Progenitor cell of endocrine pancreas (in vitro differentiated cells): ENCODE measurements around the gene STIM2. TPM values are rescaled to one million over a fixed set of nuclear protein-coding genes. Genes with fewer than 3 reads are reported as not detected.
A peak's percentile ranks its signal among the peaks of the same experiment; 100 is the strongest.

ENCODE experiments used
- DNase-seq: peaks from one replicate; pipeline ENCODE4 v3.0.0; 2021; ENCODE audit warnings: low spot score; ENCODE audit not compliant: unreplicated experiment
- H3K27ac Mint-ChIP-seq: 2 replicates; pipeline ENCODE4 v1.8.0; 2021; ENCODE audit warnings: mild to moderate bottlenecking, moderate library complexity, mixed read lengths
- H3K27me3 Mint-ChIP-seq: 2 replicates; pipeline ENCODE4 v1.8.0; 2021; ENCODE audit warnings: mixed read lengths
- H3K36me3 Mint-ChIP-seq: 2 replicates; pipeline ENCODE4 v1.8.0; 2022; ENCODE audit warnings: mixed read lengths; ENCODE audit not compliant: insufficient read depth
- H3K4me1 Mint-ChIP-seq: 2 replicates; pipeline ENCODE4 v1.8.0; 2021; ENCODE audit warnings: low read depth, mixed read lengths
- H3K4me3 Mint-ChIP-seq: 2 replicates; pipeline ENCODE4 v1.8.0; 2021; ENCODE audit warnings: low read depth, mild to moderate bottlenecking, moderate library complexity, mixed read lengths
- H3K9me3 Mint-ChIP-seq: 2 replicates; pipeline ENCODE4 v1.8.0; 2021; ENCODE audit warnings: low read depth, mixed read lengths
- total RNA-seq: library from RNA; stranded (reverse); gene quantifications from 2 replicates; pipeline ENCODE4 v1.2.1, GENCODE V29; 2021
- TF ChIP-seq, protein P1 (sequence below): fragments of 200-600 bp; sonication (generic); IDR thresholded peaks from one replicate; pipeline ENCODE4 v1.5.0; 2021; ENCODE audit warnings: antibody characterized with exemption, mild to moderate bottlenecking; ENCODE audit not compliant: unreplicated experiment

Gene STIM2
- total RNA-seq, 1 donor from 2014 or later = 48.7 TPM

GRCh38 chr4:26995316-26995715, 134.7 kb downstream of the STIM2 start:
- DNase-seq = no peak
- Mint-ChIP-seq H3K4me1 (no peaks in the 10 kb centered on the region), H3K4me3 (no peak overlapping the region), H3K27me3 (no peaks in the 10 kb centered on the region), H3K9me3 (peaks cover 6% of the 10 kb centered on the region), H3K36me3 (peaks cover 7% of the 10 kb centered on the region), H3K27ac (no peak overlapping the region)
- TF ChIP-seq, protein P1, sequence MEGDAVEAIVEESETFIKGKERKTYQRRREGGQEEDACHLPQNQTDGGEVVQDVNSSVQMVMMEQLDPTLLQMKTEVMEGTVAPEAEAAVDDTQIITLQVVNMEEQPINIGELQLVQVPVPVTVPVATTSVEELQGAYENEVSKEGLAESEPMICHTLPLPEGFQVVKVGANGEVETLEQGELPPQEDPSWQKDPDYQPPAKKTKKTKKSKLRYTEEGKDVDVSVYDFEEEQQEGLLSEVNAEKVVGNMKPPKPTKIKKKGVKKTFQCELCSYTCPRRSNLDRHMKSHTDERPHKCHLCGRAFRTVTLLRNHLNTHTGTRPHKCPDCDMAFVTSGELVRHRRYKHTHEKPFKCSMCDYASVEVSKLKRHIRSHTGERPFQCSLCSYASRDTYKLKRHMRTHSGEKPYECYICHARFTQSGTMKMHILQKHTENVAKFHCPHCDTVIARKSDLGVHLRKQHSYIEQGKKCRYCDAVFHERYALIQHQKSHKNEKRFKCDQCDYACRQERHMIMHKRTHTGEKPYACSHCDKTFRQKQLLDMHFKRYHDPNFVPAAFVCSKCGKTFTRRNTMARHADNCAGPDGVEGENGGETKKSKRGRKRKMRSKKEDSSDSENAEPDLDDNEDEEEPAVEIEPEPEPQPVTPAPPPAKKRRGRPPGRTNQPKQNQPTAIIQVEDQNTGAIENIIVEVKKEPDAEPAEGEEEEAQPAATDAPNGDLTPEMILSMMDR = no peak

- H3K4me3 Mint-ChIP-seq = no peak overlapping the region
- H3K27me3 Mint-ChIP-seq = no peaks in the 10 kb centered on the region
- no peak for DNase-seq
- TF ChIP-seq, protein P1 = no peak
- no peak overlapping the region for H3K27ac Mint-ChIP-seq
- H3K4me1 Mint-ChIP-seq = no peaks in the 10 kb centered on the region
- no peaks in the 10 kb centered on the region for H3K9me3 Mint-ChIP-seq
- H3K36me3 Mint-ChIP-seq = peaks cover 1% of the 10 kb centered on the region
Observed at GRCh38 chr4:26996745-26997144, 136.1 kb downstream of the STIM2 start.

- Mint-ChIP-seq H3K9me3 (no peaks in the 10 kb centered on the region), H3K4me1 (peaks cover 15% of the 10 kb centered on the region), H3K4me3 (no peak overlapping the region), H3K27me3 (no peaks in the 10 kb centered on the region), H3K36me3 (peaks cover 1% of the 10 kb centered on the region), H3K27ac (no peak overlapping the region)
- DNase-seq = no peak
- TF ChIP-seq, protein P1 = no peak
Observed at GRCh38 chr4:26999689-27000088, 139.0 kb downstream of the STIM2 start.

DNA sequence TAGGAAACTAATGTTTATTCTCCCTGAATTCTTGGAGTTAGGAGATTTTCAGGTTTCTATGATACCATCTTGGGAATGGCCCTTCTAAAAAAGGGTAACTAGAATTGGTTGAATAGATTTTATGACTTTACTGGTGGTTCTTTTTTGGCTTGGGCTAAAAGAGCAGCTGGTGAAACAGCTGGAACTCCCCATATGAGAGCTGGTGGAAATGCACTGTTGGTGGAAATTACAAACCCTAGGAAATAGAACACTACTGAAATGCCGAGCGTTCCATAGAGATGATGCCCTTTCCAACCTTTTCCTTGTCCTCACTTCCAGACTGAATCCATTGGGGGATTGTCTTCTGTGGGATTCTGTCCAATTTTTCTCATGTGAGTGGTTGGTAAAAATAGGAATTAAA, 139.5 kb downstream of the STIM2 start:
- Mint-ChIP-seq H3K4me3 (no peak overlapping the region), H3K4me1 (peaks cover 15% of the 10 kb centered on the region), H3K9me3 (no peaks in the 10 kb centered on the region), H3K27me3 (no peaks in the 10 kb centered on the region), H3K27ac (no peak overlapping the region), H3K36me3 (peaks cover 1% of the 10 kb centered on the region)
- no peak for DNase-seq
- TF ChIP-seq, protein P1 = no peak

DNA sequence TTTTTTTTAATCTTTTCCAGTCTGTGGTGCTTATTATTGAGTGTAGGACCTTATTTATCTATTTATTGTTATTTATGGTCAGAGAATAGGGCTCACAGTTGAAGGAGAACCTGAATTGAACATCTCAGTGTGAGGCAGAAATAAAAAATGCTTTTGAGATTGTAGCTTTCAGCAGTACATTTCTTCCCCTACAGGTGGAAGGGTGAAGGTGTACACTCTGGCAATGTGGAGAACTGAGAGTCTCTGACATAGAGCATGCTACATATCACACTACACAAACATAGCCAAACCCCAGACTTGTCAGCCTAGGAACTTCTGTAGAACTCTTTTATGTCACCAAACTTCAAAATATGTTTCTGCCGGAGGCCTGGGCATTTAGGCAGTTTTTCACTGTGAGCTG, 140.2 kb downstream of the STIM2 start:
- Mint-ChIP-seq H3K9me3 (no peaks in the 10 kb centered on the region), H3K4me3 (no peak overlapping the region), H3K36me3 (peaks cover 1% of the 10 kb centered on the region)

More for the DNA sequence above, 140.2 kb downstream of the STIM2 start:
- DNase-seq = no peak
- TF ChIP-seq, protein P1 = peak; percentile 60
- Mint-ChIP-seq H3K27ac (no peak overlapping the region), H3K27me3 (no peaks in the 10 kb centered on the region), H3K4me1 (peaks cover 15% of the 10 kb centered on the region)
